Measurements from ENCODE around the gene CXCR5.
"Not testable (repeated sequence)": the region's sequence is repeated elsewhere in the genome, so short reads cannot be mapped to it uniquely, and the experiment has no call there.

CXCR5 gene, protein sequence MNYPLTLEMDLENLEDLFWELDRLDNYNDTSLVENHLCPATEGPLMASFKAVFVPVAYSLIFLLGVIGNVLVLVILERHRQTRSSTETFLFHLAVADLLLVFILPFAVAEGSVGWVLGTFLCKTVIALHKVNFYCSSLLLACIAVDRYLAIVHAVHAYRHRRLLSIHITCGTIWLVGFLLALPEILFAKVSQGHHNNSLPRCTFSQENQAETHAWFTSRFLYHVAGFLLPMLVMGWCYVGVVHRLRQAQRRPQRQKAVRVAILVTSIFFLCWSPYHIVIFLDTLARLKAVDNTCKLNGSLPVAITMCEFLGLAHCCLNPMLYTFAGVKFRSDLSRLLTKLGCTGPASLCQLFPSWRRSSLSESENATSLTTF

DNA sequence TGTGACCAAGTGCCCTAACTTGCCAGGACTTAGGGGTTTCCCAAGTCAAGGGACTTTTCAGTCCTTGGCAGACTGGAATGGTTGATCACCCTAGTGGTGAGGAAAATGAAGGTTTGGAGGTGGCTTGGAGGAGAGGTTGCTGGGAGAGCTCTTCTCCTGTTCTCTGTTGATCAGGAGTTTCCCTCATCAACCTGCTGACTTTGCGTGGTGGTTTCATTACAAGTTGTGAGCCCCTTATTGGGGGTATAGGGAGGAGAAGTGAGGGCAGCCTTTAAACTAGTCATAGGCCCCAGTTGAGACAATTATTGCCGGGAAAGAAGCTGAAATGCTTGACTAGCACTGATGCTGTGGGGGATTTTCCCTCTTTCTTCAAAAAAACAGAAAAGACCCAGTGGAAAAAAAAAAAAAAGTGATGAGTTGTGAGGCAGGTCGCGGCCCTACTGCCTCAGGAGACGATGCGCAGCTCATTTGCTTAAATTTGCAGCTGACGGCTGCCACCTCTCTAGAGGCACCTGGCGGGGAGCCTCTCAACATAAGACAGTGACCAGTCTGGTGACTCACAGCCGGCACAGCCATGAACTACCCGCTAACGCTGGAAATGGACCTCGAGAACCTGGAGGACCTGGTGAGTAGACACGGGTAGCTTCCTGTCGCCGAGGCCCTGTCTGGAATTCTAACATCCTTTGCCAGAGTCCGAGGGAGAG, at the start of gene CXCR5:
Gene CXCR5, plus strand, starts transcription at position 525 of the 704 bp plus-strand sequence. Its CDS starts 50 bp downstream, at position 575.
- DNase-seq, result no peak

DNA sequence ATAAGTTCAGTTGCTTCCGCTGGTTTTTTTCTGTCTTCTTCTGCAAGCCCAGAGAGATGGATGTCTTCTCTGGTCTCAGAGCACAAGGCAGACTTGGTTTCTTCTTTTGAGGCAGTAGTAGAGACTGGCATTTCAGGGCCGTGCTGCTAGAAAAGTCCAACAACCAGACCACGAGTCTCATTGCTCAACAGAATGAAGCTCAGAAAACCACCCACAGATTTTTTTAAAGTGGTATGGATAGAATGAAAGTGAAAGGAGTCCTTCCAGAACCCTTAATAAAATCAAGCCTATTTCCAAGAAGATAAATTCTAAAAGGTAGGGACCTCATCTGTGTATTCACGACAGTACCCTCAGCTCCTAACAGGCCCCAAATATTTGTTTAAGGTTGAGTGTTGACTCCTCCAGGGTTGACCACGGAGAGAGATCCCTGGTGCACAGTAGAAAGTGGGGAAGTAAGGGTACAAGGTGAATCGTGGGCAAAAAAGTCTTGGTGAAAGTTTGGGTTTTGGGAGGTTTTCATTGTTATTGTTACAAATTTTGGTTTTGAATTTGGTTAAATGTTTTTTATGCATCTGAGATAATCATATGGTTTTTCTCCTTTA, 49.2 kb upstream of the CXCR5 start:
- DNase-seq, result peak; percentile 2

DNA sequence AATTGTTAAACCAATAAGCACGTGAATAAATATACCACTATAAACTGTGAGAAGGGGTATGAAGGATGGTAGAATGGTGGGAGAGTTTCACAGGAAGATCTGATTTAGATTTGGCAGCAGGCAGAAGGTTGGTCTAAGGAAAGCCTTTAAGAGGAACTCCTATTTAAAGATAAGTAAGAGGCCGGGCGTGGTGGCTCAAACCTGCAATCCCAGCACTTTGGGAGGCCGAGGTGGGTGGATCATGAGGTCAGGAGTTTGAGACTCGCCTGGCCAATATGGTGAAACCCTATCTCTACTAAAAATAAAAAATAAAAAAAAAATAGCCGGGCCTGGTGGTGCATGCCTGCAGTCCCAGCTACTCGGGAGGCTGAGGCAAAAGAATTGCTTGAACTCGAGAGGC, 45.8 kb upstream of the CXCR5 start:
- DNase-seq, result no peak

DNA sequence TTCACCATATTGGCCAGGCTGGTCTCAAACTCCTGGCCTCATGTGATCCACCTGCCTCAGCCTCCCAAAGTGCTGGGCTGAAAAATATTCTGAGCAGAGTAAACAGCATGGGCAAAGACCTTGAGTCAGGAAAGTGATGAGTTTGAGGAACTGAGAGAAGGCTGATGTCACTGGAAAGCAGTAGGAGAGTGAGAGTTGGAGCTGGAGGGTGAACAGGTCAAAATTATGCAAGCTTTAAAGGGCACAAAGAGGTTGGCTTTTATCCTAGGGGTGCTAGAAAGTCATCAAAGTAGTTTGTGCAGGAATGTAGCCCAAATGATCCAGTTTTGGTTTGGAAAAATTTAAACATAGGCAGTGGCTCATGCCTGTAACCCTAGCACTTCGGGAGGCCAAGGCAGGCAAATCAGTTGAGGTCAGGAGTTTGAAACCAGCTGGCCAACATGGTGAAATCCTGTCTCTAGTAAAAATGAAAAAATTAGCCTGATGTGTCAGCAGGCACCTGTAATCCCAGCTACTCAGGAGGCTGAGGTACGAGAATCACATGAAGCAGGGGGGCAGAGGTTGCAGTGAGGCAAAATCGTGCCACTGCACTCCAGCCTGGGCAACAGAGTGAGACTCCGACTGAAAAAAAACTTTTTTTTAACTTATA, 44.7 kb upstream of the CXCR5 start:
- no peak for DNase-seq

DNA sequence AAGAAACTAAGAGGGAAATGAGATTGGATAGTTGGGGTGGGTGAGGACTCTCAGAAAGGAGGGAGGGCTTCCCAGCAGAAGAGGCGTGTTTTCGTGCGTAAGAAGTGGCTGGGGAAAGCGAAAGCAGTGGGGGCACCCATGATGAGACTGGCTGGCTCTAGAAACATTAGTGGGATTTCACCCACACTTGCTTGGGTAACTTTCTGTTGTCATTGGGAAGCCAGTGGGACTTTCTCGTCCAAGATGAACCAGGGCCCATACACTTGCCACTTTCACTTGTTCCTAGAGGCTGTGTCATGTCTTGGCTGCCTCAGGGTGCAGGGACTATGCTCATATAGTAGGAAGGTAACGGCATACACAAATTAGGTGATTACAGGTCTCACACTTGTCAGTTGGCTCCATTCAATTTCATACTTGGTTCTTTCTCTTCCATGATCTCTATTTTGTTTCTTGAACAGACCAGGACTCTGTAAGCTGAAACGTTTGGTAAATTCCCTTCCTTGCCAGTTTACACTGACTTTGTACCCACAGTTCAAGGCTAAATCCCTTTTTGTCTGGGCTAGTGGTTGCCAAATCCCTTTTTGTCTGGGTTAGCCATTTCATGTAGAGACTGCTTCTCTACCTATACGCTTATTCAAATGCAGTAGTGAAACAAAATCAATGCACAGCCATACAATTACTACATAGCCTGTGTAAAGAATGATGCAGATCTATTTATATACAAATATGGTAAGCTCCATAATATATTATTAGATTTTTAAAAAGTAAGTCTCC, 42.0 kb upstream of the CXCR5 start:
- no peak for DNase-seq

DNA sequence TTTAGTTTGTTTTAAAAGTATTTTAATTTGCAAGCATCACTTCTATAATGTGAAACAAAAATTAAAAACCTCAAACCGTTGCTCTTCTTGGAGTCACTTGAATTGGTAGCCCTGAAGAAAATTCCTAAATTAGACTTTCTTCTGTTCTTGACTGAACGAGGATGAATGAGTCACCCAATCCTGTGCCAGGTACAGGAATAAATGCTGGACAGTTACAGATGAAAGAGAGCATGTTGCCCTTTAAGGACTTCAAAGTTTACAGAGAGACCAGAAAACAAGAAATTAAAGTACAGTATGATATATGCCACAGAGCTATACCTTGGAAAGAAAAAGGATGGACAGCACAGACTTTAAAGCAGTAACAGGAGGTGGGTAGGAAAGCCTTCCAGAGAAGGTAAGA, 41.3 kb upstream of the CXCR5 start:
- no peak for DNase-seq

DNA sequence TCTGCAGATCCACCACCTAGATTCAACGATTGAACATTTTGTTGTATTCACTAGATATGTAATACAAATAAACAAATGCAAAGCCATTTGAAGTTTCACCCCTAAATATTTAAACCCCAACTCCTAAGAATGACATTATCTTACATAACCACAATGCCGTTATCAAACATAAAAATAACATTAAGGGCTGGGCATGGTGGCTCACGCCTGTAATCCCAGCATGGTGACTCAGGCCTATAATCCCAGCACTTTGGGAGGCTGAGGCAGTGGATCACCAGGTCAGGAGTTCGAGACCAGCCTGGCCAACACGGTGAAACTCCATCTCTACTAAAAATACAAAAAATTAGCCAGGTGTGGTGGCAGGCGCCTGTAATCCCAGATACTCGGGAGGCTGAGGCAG, 40.8 kb upstream of the CXCR5 start:
- DNase-seq, result not testable (repeated sequence)

DNA sequence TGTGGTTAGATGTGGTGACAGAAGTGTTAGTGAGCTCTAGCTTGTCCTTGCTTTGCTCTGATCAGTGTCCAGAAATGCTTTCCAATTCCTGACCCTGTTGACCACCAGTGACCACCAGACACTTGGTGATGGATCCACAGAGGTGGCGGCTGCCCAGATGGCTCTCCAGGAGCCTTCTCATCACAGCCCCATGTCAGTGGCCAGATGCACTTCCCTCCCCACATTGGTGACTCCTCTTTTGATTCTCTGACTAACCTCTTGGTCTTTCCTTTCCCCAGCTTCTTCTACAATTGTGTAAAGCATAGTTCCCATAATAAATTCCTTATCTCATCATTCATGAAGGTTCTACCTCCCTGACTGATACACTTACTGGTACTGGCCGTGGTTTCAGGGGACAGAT, 40.1 kb upstream of the CXCR5 start:
- no peak for DNase-seq

DNA sequence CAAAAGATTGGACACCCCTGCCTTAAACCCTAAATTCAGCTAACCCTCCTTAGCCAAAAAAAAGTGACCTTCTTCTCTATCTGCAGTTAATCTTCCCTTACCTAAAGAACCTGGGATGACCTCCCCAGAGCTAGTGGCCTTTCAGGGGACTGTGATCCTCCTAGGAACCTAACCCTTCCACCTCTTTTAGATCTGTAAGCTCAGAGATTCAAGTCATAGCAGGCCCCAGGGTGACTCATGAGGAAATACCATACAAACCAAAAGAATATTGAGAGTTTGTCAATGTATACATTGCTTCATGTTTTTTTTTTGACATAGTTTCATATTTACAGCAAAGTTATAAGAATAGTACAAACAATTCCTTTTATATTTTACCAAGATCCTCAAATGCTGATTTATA, 38.3 kb upstream of the CXCR5 start:
- no peak for DNase-seq

DNA sequence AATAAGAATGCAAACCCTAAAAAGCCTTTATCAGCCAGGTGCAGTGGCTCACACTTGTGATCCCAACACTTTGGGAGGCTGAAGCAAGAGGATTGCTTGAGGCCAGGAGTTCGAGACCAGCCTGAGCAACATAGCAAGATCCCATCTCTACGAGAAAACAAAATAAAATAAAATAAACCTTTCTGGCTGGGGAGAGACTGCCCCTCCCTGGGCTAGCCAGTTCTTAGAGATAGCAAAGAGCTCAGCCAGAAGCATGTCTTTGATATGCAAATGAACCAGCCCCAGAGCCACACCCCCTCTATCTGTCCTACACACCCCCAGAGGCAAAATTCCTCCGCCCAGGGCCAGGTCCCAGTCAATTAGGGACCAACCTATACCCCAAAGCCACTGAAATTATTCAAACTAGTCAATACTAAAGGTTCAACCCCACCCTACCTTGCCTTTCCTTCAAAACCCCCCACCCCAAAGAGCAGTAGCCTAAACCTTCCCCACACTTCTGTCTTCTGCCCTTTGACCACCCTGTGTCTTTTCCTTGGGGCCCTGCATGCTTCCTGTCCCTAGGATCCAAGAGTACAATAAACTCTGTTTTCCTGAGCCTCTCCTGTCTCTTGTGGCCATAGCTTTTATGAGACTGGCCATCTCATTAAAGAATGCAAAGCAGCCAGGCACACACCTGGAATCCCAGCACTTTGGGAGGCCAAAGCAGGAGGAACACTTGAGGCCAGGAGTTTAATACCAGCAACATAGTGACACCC, 37.3 kb upstream of the CXCR5 start:
- no peak for DNase-seq

DNA sequence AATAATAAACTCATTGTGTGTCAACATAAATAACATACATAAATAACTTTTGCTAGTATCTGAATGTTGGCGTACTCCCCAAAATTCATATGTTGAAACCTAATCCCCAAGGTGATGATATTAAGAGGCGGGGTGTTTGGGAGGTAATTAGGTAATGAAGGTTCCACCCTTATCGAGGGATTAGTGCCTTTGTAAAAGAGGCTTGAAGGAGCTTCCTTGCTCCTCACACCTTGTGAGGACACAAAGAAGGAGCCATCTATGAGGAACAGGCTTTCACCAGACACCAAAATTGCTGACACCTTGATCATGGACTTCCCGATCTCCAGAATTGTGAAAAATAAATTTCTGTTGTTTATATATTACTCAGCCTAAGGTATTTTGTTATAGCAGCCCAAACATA, 33.9 kb upstream of the CXCR5 start:
- no peak for DNase-seq

DNA sequence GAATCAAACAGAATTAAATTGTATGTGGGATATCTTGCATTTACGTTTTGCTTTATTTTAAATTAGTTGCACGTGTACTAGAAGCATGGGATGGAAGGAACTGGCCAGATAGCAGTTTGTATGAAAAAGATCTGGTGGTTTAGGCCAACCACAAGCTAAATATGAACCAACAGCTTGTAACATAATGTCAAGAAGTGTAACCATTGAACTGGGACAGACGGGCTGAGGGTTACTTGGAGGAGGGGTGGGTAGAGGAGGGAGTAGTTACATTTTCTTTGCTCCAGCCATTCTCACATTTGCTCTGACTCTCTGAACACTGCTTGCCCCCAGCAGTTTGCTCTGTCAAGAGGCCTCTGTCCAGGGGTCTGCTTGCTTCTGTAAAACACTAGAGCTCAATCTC, 31.7 kb upstream of the CXCR5 start:
- DNase-seq, result no peak

DNA sequence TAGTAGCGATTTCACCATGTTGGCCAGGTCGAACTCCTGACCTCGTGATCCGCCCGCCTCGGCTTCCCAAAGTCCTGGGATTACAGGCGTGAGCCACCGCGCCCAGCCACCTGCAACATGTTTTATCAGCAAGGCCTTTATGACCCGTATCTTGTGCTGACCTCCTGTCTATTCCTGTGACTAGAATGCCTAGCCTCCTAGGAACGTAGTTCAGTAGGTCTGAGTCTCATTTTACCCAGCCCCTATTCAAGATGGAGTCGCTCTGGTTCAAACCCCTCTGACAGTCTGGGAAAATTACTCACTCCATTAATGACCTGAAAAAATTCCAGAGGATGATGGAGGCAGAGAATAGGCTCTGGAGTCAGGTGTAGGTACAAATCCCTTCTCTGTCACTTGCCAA, 30.0 kb upstream of the CXCR5 start:
- no peak for DNase-seq

DNA sequence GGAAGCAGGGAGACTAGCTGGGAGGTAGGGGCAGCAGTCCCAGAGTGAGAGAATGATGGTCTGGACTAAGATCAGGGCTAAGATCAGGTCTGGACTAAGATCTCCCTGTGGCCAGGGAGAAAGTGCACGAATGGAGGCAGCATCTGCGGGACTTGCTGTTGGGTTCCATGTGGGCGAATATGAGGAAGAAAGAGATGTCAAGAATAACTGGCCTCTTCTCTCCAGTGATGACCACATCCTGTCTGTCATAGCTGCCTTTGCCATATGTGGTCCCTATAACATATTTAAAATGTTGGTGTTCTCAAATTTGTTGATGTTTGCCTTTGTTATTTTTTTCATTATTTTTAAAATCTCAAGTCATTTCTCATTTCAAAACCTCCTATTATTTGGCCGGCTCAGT, 27.4 kb upstream of the CXCR5 start:
- DNase-seq, result no peak

DNA sequence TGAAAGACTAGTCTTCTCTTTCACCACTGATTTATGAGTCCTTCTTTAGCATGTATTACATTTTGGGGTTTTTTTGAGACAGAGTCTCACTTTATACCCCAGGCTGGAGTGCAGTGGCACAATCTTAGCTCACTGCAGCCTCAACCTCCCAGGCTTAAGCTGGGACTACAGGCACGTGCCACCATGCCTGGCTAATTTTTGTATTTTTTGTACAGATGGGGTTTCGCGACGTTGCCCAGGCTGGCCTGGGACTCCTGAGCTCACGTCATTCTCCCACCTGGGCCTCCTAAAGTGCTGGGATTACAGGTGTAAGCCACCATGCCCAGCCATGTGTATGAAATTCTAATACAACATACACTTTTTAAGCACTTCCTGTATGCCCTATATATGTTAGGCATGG, 26.3 kb upstream of the CXCR5 start:
- no peak for DNase-seq

DNA sequence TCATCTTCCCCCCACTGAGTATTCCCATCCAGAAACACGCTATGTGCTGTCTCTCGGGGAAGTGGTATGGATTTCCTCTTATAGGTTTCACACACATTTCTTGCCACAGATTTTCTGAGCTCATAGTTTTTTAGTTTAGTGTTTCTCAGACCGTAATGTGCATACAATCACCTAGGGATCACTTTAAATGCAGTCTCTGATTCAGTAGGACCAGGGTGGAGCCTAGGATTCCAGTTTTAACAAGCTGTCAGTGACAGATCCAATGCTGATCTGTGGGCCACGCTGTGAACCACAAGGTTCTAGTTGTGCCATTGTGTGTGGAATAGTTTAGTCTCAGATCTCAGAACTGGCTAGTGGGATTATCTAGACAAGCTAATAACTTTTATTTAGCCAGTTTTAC, 23.7 kb upstream of the CXCR5 start:
- DNase-seq, result no peak

DNA sequence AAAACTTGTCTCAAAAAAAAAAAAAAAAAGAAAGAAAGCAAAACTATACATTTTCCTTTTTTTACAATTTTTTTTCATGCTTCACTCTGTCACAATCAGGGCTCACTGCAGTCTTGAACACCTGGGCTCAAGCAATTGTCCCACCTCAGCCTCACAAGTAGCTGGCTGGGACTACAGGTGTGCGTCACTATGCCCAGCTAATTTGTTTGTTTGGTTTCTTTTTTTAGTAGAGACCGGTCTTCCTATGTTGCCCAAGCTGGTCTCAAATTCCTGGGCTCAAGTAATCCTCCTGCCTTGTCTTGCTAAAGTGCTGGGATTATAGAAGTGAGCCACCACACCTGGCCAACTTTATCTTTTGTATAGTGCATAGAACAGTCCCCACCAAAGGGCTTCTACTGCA, 15.0 kb upstream of the CXCR5 start:
- DNase-seq, result no peak

DNA sequence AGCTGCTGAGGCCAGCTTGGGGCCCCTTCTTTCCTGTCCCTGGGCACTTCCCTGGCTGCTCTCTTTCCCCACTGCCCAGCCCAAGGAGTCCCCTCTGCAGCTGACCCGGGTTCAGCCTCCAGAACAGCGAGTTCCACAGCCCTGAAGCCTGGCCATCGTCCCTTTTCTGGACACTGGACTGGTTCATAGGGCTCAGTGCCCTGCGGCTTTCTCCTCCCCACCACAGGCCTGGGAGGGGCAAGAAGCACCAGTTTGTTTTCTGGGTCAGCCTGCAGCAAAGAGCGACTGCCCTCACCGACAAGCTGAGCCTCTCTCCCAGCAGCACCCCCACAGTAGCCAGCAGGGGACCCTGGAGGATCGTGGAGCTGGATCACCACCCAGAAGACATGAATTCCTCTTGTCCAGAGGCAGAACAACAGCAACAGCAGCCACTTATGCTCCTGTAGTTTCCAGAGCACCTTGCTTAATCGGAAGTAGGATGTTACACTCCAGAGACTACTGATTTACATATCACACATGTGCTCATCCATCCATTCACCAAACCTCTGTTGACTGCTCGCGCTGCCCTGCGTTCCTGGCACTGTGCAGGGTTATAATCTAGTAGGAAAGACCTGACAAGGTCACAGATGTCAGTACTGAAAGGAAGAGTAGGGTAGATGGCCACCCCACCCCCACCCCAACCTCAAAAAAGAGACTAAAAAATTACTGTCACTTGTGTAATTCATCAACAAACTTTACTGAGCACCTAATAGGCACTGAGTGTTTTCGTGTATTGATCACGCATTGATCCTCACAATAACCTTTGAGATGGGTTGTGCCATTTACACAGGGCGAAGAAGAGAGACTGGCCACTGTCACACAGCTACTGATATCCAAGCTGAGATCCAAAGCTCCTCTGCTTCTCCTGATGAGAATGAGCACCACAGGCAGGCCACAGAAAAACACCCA, 13.0 kb upstream of the CXCR5 start:
- peak; percentile 72 for DNase-seq

DNA sequence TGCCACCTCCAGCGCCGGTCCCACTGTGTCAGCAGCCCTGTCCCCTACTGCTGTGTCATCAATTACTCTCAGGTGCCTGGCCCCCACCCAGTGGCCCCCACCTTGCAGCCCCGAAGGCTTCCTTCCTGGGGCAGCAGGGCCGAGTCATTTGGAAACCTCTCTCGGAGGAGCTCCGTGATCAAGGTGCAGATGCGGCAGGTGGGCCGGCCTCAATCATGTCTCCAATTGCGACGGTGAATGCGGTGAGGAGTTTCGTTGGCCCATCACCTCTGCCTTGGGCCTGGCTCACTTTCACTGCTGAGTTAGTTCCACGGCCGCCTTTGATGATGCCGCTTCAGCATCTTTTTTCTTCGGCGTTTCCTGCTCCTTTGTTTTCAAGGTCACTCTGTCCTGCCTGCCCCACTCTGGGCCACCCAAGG, 11.3 kb upstream of the CXCR5 start:
- DNase-seq, result no peak

DNA sequence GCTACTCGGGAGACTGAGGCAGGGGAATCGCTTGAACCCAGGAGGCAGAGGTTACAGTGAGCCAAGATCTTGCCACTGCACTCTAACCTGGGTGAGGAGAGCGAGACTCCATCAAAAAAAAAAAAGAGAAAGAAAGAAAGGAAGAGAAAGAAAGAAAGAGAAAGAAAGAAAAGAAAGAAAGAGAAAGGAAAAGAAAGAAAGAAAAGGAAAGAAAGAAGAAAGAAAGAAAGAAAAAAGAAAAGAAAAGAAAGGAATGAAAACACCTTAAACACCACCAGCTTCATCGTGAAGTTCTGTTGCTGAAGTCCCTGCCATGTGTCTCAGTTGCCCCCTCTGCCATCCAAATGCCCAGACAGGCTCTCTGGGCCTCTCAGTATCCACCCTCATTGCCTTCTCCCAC, 9.9 kb upstream of the CXCR5 start:
- no peak for DNase-seq

DNA sequence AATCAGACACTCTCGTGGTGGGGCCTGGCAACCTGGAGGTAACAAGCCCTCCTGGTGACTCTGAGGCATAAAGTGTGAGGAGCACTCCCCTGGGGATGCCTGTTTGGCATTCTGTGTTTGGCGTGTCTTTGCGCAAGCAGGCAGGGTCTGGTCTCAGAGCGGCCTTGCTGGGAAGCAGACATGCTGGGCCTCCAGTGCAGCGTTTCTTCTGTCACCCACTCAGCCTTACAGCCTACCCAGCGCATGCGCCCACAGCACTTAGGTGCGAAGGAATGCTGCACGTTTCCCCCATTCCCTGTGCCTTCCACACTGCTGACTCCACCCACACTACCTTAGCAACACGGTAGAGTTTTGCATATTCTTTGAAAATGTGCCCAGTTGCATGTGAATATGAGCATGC, 7.4 kb upstream of the CXCR5 start:
- DNase-seq, result no peak
